NCI-H524 treated with DMSO at 0.1 percent for 48 hours (cell line): ENCODE results near the gene ZMIZ1.

Source experiments
- DNase-seq: peaks from one replicate; lab custom pipeline; 2025; lab: John Stamatoyannopoulos, UW

Gene ZMIZ1

GRCh38 chr10:79188154-79188965 lies 119.6 kb downstream of the ZMIZ1 start:
- no peak for DNase-seq

DNA sequence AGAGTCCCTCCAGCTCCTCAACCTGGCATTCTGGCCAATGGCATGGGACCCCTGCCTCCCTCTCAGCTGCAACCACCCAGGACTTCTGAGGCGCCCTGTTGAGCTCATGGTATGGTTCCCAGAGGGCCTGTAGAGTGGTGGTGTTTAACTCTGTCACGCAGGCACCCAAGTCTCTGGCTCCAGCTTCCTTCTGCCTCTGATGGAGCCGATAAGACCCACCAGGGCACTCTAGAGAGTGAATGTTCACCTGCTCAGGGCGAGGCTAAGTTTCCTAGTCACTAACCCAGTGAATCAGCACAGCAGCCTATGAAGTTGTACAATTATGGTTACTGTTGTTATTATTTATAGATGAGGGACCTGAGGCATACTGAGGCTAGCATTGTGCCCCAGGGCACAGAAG lies 120.4 kb downstream of the ZMIZ1 start:
- no peak for DNase-seq

- no peak for DNase-seq
These were observed 121.2 kb downstream of the ZMIZ1 start for GRCh38 chr10:79189853-79190435.

DNA sequence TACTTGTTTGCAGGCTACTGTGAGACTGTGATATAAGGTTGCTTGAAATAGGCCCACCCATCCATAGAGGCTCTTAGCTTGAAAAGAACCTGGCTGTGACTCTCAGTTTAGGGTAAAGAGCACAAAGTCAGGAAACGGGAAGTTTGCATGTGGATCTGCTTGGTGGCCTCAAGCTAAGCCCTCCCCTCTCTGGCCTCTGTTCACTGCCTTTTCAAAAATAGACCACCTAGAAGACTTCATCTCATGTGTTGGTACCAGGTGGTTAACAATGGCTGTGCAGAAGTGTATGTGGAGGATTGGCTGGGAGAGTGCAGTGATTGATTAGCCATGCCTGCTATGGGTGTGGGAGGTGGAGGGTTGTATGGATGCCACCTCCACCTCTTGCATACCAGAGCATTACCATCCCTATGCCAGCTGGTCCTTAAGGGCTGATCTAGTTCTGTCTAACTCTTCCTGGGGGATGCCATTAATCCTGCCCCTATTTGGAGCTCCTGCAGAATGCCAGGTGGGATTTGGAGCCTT lies 122.0 kb downstream of the ZMIZ1 start:
- no peak for DNase-seq

GRCh38 chr10:79191951-79192676 lies 123.3 kb downstream of the ZMIZ1 start:
- no peak for DNase-seq

DNA sequence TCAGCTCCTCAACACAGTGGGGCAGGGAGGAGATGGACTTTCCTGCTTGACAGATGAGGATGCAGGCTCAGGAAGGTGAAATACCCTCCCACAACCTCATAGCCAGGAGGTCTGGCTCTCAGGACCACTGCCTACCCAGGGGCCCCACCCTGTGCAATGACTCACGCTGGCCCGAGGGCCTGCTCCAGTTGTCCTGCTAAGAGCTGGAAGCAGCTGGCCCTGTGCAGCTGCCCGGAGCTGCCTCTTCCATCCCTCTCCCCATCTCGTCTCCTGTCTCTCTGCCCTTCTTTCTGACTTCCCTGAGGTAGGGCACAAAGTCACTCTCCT lies 123.9 kb downstream of the ZMIZ1 start:
- no peak for DNase-seq

DNA sequence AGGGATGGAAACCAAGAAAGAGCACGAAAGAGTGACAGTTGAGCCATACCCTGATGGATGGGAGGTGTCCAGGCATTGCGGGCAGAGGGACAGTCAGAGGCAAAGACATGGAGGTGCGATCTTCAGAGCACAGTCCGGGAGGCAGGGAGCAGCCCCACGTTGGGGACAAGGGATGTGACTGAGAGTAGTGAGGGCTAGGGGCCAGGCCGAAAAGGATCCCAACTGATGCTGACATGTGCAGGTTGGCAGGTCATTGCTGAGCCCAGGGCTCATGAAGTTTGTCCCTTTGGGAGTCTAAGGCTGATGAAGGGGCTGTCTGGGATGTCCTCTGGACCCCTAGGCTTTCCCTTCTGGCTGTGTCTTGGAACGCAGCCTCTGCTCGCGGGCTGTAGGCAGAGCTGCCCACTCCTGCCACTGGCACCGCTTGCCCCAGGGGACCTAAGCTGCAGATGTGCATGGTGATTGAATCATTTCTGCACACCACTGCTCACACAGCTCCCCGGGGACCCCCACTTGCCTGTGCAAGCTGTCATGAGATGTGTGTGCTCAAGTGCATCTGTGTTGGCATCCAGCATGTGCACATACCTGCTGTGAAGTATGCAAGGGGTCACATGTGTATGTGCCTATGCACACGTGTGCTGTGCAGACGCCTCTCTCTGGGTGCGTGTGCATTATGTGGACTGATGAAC lies 125.1 kb downstream of the ZMIZ1 start:
- no peak for DNase-seq

- DNase-seq: no peak
These were observed 126.5 kb downstream of the ZMIZ1 start for GRCh38 chr10:79195091-79195923.

DNA sequence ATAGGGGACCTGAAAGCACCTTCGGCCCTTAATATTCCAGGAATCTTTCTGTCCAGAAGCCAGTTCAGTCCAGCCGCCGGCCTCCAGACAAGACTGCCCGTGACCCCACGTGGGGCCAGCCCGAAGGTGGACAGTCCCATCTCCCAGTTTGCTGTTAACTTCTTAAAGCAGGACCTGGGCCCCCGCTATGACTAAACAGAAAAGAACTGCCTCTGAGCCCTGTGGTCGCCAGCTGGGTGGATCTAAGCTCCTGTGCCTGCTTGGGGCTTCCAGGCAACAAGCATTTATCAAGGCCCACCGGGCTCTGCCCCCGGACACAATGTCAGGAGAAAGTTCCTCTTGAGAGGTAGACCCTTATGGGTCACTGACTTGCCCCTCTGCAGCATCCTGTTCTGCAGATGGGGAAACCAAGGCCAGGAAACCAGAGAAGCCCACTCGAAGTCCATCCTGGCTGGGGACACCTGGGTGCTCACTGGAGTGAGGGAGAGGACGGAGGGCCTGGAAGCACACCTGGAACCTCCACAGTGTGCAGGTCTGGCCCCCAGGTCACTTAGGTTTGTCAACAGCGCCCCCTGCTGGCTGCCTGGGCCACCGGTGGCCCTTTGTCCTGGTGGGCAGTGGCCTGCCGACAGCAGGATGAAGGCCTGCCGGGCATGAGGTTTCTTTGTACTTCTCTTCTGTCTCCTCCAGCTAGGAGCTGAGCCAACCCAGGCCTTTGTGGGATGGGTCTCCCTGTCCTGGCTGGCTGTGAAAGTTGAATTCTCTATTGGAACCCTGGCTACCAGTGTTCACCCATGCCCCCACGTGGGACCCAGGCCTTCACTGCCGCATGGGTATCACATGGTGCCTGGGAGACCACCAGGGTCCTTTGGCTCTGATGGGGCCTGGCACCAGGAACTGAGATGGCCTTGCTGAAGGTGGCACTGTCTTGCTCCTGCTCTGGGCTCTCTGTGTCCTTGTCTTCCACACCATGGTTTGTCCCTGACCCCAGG lies 128.0 kb downstream of the ZMIZ1 start:
- DNase-seq: no peak

DNA sequence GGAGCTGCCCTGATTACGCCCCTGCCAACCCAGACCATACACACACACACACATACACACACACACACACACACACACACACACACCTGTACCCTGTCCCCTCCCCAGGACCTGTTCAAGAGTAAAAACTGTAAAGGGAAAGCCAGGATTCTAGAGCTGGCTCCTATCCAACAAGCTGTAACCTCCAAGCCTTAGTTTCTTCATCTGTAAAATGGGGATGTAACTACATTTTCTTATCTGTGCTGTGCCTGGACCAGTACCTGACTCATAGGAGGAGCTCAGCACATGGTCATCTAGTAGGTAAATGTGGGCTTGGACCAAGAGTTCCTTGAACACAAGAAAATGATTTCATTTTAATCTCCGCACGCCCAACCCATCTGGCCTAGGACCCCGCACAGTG lies 128.8 kb downstream of the ZMIZ1 start:
- DNase-seq: no peak

GRCh38 chr10:79200346-79200745 lies 131.6 kb downstream of the ZMIZ1 start:
- no peak for DNase-seq

GRCh38 chr10:79201706-79202105 lies 132.9 kb downstream of the ZMIZ1 start:
- DNase-seq: no peak

DNA sequence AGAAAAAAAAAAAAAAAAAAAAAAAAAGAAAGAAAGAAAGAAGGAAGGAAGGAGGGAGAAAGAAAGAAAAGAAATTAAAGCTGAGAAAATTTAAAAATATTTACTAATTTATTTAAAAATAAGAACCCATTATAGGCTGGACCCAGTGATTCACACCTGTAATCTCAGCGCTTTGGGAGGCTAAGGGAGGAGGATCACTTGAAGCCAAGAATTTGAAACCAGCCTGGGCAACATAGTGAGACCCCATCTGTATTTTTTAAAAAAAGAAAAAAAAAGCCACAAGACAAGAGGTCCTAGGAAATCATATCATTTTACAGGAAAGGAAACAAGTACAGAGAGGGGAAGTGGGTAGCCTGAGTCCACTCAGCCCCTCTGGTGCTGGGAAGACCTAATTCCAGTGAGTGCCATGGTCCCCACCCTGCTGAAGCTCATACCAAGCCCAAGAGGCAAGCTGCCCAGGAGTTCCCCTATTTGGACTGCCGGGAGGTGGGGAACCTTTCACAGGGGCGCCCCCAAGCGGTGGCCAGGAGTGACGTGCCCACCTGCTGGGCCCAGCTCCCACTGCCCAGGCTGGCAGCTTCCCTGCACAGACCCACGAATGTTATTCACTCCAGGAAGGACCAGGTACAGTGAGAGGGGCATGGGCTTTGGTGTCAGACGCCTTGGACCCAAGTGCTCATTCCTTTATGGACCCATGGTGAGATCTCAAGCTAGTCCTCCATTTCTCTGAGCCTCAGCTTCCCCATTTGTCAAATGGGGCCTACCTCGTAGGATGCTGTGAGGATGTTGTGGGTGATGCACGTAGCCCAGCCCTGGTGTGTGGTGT lies 133.6 kb downstream of the ZMIZ1 start:
- DNase-seq: no peak

- DNase-seq: no peak
These were observed 134.4 kb downstream of the ZMIZ1 start for GRCh38 chr10:79203014-79203644.

GRCh38 chr10:79203833-79204232 lies 135.1 kb downstream of the ZMIZ1 start:
- no peak for DNase-seq

GRCh38 chr10:79206300-79207095 lies 137.7 kb downstream of the ZMIZ1 start:
- no peak for DNase-seq

- no peak for DNase-seq
These were observed 138.3 kb downstream of the ZMIZ1 start for GRCh38 chr10:79207096-79207357.

- DNase-seq: no peak
These were observed 139.0 kb downstream of the ZMIZ1 start for GRCh38 chr10:79207726-79208125.
